ENCODE results near the gene KRTAP2-4.
"Not testable (repeated sequence)": the region's sequence is repeated elsewhere in the genome, so short reads cannot be mapped to it uniquely, and the experiment has no call there.

DNA sequence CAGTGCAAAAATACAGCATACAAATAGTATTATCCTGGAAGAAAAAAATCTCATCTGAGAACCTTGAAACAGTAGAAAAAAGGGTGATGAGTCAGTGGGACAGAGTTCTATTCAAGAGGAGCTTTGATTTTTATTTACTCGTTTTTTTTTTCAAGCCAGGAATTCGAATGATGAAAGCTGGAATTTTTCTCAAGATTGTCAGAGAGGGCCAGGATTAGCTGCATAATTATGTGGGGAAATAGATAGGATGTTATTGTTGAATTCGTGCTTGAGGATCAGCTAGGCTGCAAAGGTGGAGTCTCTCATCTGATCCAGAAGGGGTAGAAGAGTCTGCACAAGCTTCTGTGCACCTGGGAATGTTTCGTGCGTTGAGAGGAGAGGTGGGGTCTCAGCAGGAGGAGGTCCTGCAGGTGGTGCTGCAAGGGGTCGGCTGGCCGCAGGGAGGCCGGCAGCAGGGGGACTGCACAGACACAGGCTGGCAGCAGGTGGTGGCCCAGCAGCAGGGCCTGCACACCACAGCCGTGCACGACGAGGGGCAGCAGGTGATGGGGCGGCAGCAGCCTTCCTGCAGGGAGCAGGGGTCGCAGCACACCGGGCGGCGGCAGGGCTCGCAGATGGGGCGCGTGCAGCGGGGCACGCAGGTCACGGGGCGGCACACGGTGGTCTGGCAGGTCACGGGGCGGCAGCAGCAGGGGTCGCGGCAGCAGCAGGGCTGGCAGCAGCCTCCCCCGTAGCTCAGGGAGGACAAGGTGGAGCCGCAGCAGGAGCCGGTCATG lies 6.2 kb downstream of the KRTAP2-4 start:
- TF ChIP-seq, protein P1, sequence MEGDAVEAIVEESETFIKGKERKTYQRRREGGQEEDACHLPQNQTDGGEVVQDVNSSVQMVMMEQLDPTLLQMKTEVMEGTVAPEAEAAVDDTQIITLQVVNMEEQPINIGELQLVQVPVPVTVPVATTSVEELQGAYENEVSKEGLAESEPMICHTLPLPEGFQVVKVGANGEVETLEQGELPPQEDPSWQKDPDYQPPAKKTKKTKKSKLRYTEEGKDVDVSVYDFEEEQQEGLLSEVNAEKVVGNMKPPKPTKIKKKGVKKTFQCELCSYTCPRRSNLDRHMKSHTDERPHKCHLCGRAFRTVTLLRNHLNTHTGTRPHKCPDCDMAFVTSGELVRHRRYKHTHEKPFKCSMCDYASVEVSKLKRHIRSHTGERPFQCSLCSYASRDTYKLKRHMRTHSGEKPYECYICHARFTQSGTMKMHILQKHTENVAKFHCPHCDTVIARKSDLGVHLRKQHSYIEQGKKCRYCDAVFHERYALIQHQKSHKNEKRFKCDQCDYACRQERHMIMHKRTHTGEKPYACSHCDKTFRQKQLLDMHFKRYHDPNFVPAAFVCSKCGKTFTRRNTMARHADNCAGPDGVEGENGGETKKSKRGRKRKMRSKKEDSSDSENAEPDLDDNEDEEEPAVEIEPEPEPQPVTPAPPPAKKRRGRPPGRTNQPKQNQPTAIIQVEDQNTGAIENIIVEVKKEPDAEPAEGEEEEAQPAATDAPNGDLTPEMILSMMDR (IDR thresholded peaks at IDR 0.05) = not testable (repeated sequence)
- TF ChIP-seq POLR2AphosphoS5 (IDR thresholded peaks at IDR 0.05; ENCODE audit: insufficient read depth in 1 of 2, low read depth in 1 of 2) = not testable (repeated sequence)

Data from vagina (tissue), 2 donors.